Pons (tissue), 1 donor: ENCODE data around the gene NTMT1.

Experiments
- DNase-seq: peaks from one replicate; pipeline ENCODE4 v3.0.0-alpha.2; 2016; ENCODE audit warnings: low spot score

Gene NTMT1

GRCh38 chr9:129597355-129598088, 28.4 kb upstream of the NTMT1 start:
- DNase-seq = no peak

- DNase-seq = no peak
Observed at GRCh38 chr9:129598089-129598596, 27.8 kb upstream of the NTMT1 start.

- DNase-seq = no peak
Observed at GRCh38 chr9:129601082-129601674, 24.8 kb upstream of the NTMT1 start.

GRCh38 chr9:129602598-129603415, 23.2 kb upstream of the NTMT1 start:
- no peak for DNase-seq

- no peak for DNase-seq
Observed at GRCh38 chr9:129604056-129604765, 21.8 kb upstream of the NTMT1 start.

- DNase-seq = no peak
Observed at GRCh38 chr9:129604766-129605163, 21.2 kb upstream of the NTMT1 start.

- no peak for DNase-seq
Observed at GRCh38 chr9:129606161-129607026, 19.6 kb upstream of the NTMT1 start.

GRCh38 chr9:129607027-129607387, 19.0 kb upstream of the NTMT1 start:
- no peak for DNase-seq

- no peak for DNase-seq
Observed at GRCh38 chr9:129608561-129609481, 17.1 kb upstream of the NTMT1 start.

GRCh38 chr9:129609486-129610212, 16.3 kb upstream of the NTMT1 start:
- DNase-seq = no peak

- DNase-seq = no peak
Observed at GRCh38 chr9:129610213-129610472, 15.8 kb upstream of the NTMT1 start.

GRCh38 chr9:129610473-129611306, 15.3 kb upstream of the NTMT1 start:
- no peak for DNase-seq

GRCh38 chr9:129611307-129611800, 14.6 kb upstream of the NTMT1 start:
- DNase-seq = no peak

GRCh38 chr9:129612123-129612522, 13.8 kb upstream of the NTMT1 start:
- no peak for DNase-seq

- no peak for DNase-seq
Observed at GRCh38 chr9:129612815-129613519, 13.0 kb upstream of the NTMT1 start.

GRCh38 chr9:129613520-129614175, 12.3 kb upstream of the NTMT1 start:
- peak; percentile 92 for DNase-seq

- no peak for DNase-seq
Observed at GRCh38 chr9:129614932-129615331, 11.0 kb upstream of the NTMT1 start.
